Prostate gland (tissue), 2 donors: ENCODE data around the gene ELFN1. TPM values are rescaled to one million over a fixed set of nuclear protein-coding genes. Genes with fewer than 3 reads are reported as not detected.

Source experiments
- DNase-seq: peaks from one replicate; pipeline ENCODE4 v3.0.0-alpha.2; 2019; ENCODE audit warnings: low spot score
- H3K27ac ChIP-seq, 2 donors: fragments of 200-600 bp; sonication (generic); 2 replicates each; pipeline ENCODE4 v1.5.1; 2017 to 2019
- H3K27me3 ChIP-seq: fragments of 200-600 bp; sonication (generic); replicated peaks from 2 replicates; pipeline ENCODE4 v1.5.1; 2019; ENCODE audit not compliant: insufficient read depth
- H3K36me3 ChIP-seq, 2 donors: fragments of 200-600 bp; sonication (generic); 1 replicate in 1 of 2; 2 replicates in 1 of 2; pipeline versions ENCODE4 v1.5.1 to v1.8.1; 2017 to 2019
- H3K4me1 ChIP-seq: fragments of 200-600 bp; sonication (generic); replicated peaks from 2 replicates; pipeline ENCODE4 v1.5.1; 2019
- H3K4me3 ChIP-seq, 2 donors: fragments of 200-600 bp; sonication (generic); 2 replicates each; pipeline ENCODE4 v1.5.1; 2017 to 2019
- H3K9me3 ChIP-seq: fragments of 200-600 bp; sonication (generic); 2 replicates; pipeline ENCODE4 v1.5.1; 2017
- POLR2A ChIP-seq: fragments of 450-650 bp; IDR thresholded peaks from one replicate; pipeline ENCODE4 v1.6.1; 2016; ENCODE audit warnings: antibody characterized with exemption, mild to moderate bottlenecking
- POLR2AphosphoS5 ChIP-seq: sonication (generic); formaldehyde crosslinking; IDR thresholded peaks from one replicate; pipeline ENCODE4 v1.6.1; 2017; ENCODE audit warnings: antibody characterized with exemption
- WGBS: methylation state at CpG from one replicate; pipeline ENCODE4 v1.1.5; 2018; 5-methylcytosine and 5-hydroxymethylcytosine counted together
- intact Hi-C: fragments of 100-400 bp; cut with DNase I; formaldehyde crosslinking; loops from one replicate; pipeline ENCODE4 v1.14.2; 2022
- total RNA-seq, 2 donors: library from RNA; depleted of rRNA; stranded (reverse); fragments of >200 nt; gene quantifications; one replicate each; pipeline ENCODE4 v1.1.0, GENCODE V29; 2016
- TF ChIP-seq, protein P1 (sequence below), 4 experiments: fragments of 200-600 bp in 2 of 4; fragments of 450-650 bp in 2 of 4; sonication (generic) in 2 of 4; IDR thresholded peaks; 1 replicate in 3 of 4; 2 replicates in 1 of 4; pipeline ENCODE4 v1.5.1; 2016 to 2019; ENCODE audit warnings: antibody characterized with exemption in 4 of 4, mild to moderate bottlenecking in 2 of 4, moderate library complexity in 2 of 4

Gene ELFN1
- total RNA-seq, 2 donors from 2014 or later, result 2.0 to 3.0 TPM

- no peak overlapping the region for H3K27ac ChIP-seq
- H3K27me3 ChIP-seq, result no peaks in the 10 kb centered on the region
- intact Hi-C loops, result no loop called here
- no peaks in the 10 kb centered on the region for H3K36me3 ChIP-seq
- DNase-seq, result no peak
- H3K4me1 ChIP-seq, result no peaks in the 10 kb centered on the region
- WGBS, result 90% methylated on average over 27 of the region's 27 CpGs
- H3K4me3 ChIP-seq, result no peak overlapping the region
- TF ChIP-seq POLR2AphosphoS5 (no peak), POLR2A (no peak)
- TF ChIP-seq, protein P1, sequence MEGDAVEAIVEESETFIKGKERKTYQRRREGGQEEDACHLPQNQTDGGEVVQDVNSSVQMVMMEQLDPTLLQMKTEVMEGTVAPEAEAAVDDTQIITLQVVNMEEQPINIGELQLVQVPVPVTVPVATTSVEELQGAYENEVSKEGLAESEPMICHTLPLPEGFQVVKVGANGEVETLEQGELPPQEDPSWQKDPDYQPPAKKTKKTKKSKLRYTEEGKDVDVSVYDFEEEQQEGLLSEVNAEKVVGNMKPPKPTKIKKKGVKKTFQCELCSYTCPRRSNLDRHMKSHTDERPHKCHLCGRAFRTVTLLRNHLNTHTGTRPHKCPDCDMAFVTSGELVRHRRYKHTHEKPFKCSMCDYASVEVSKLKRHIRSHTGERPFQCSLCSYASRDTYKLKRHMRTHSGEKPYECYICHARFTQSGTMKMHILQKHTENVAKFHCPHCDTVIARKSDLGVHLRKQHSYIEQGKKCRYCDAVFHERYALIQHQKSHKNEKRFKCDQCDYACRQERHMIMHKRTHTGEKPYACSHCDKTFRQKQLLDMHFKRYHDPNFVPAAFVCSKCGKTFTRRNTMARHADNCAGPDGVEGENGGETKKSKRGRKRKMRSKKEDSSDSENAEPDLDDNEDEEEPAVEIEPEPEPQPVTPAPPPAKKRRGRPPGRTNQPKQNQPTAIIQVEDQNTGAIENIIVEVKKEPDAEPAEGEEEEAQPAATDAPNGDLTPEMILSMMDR (IDR thresholded peaks at IDR 0.05), result no peak
- no peaks in the 10 kb centered on the region for H3K9me3 ChIP-seq
Observed at GRCh38 chr7:1700536-1701333, 30.7 kb downstream of the ELFN1 start.

DNA sequence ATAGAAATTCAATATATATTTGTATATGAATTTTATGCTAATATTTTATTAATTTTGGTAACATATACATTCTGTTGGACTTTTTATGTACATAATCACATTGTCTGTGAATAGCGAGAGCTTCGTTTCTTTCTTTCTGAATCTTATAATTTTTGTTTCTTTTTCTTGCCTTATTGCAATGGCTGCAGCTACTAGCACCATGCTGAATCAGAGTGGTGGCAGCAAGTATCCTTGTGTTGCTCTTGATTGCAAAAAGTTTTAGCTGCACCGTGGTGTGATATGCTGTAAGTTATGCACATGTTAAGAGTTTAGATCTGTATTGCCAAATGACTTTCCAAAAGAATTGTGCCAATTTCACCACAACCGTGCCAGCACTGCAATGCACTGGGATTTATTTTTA is 32.6 kb downstream of the ELFN1 start:
- no peaks in the 10 kb centered on the region for H3K36me3 ChIP-seq
- TF ChIP-seq POLR2AphosphoS5, result no peak
- no peak for TF ChIP-seq POLR2A
- TF ChIP-seq, protein P1 (IDR thresholded peaks at IDR 0.05), result no peak
- no peaks in the 10 kb centered on the region for H3K9me3 ChIP-seq
- H3K27ac ChIP-seq, result no peak overlapping the region
- no peaks in the 10 kb centered on the region for H3K4me1 ChIP-seq
- intact Hi-C loops, result no loop called here
- no peak for DNase-seq
- no peaks in the 10 kb centered on the region for H3K27me3 ChIP-seq
- 95% methylated on average over 4 of the region's 4 CpGs for WGBS
- H3K4me3 ChIP-seq, result no peak overlapping the region

DNA sequence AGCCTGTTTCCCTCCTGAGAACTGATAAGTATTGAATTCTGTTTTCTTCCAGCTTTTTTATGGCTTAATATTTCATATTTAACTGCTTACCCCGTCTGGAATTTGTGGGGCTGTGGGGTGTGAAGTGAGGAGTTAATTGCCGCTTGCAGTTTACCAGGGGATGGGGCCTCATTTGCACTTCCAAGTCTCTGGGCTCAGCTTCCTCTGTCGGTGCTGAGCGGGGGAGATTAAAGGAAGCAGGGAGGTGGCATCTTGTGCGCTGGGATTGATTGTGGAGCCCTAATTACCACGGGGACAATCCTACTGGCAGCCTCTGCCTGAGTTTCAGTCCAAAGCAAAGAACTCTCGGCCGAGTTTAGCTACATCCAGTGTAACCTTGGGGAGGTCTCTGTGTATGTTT is 33.4 kb downstream of the ELFN1 start:
- 55% methylated on average over 8 of the region's 8 CpGs for WGBS
- Histone ChIP-seq H3K4me1 (no peaks in the 10 kb centered on the region), H3K9me3 (no peaks in the 10 kb centered on the region), H3K27me3 (no peaks in the 10 kb centered on the region), H3K27ac (no peak overlapping the region), H3K4me3 (no peak overlapping the region), H3K36me3 (no peaks in the 10 kb centered on the region)
- intact Hi-C loops, result no loop called here
- TF ChIP-seq POLR2A (no peak), POLR2AphosphoS5 (no peak)
- TF ChIP-seq, protein P1 (IDR thresholded peaks at IDR 0.05), result no peak
- no peak for DNase-seq

- DNase-seq, result no peak
- intact Hi-C loops, result no loop called here
- no peak overlapping the region for H3K27ac ChIP-seq
- no peaks in the 10 kb centered on the region for H3K9me3 ChIP-seq
- H3K4me1 ChIP-seq, result no peaks in the 10 kb centered on the region
- 93% methylated on average over 18 of the region's 20 CpGs for WGBS
- H3K4me3 ChIP-seq, result no peak overlapping the region
- H3K27me3 ChIP-seq, result no peaks in the 10 kb centered on the region
- TF ChIP-seq, protein P1 (IDR thresholded peaks at IDR 0.05), result no peak
- TF ChIP-seq POLR2A (no peak), POLR2AphosphoS5 (no peak)
- no peaks in the 10 kb centered on the region for H3K36me3 ChIP-seq
Observed at GRCh38 chr7:1703871-1704810, 34.1 kb downstream of the ELFN1 start.
